GM12878 (cell line): ENCODE data around the gene FAM193B. TPM values are rescaled to one million over a fixed set of nuclear protein-coding genes. Genes with fewer than 3 reads are reported as not detected.

ENCODE experiments used
- ATAC-seq: fragments of 200-7000 bp; cut with Tn5 transposase; 3 replicates; pipeline ENCODE4 v1.9.1; 2020; ENCODE audit warnings: mild to moderate bottlenecking, moderate library complexity
- BruUV-seq: library from RNA; stranded (reverse); fragments of 400-500 nt; replicated peaks from 2 replicates; lab custom pipeline; 2021; lab: Mats Ljungman, UMichigan
- CTCF ChIA-PET: fragments of 300-600 bp; sonication (Branson Sonifier 250); formaldehyde crosslinking; extraction: SDS; loops from one replicate; lab custom pipeline; 2021; ENCODE audit warnings: inconsistent platforms; lab: Yijun Ruan, JAX
- POLR2A ChIA-PET: fragments of 350-600 bp; formaldehyde crosslinking; extraction: SDS; loops from one replicate; lab custom pipeline; 2021; ENCODE audit warnings: inconsistent platforms; lab: Charles Lee
- RAD21 ChIA-PET: fragments of 300-600 bp; sonication (Branson Sonifier 250); formaldehyde crosslinking; loops from one replicate; lab custom pipeline; 2023; ENCODE audit warnings: antibody characterized with exemption; ENCODE audit not compliant: unreplicated experiment; lab: Charles Lee
- SMC1A ChIA-PET: fragments of 300-600 bp; sonication (Branson Sonifier 250); formaldehyde crosslinking; loops from one replicate; lab custom pipeline; 2023; ENCODE audit not compliant: unreplicated experiment, uncharacterized antibody; lab: Charles Lee
- DNase-seq: peaks from one replicate; pipeline ENCODE4 v3.0.0-alpha.2; 2011; ENCODE audit warnings: low read depth, low spot score
- FAIRE-seq: peaks from 3 replicates; lab custom pipeline; 2011; peaks lifted over from hg19 to GRCh38; lab: Jason Lieb, UNC
- H2AFZ ChIP-seq: 2 replicates; pipeline ENCODE4 v1.6.0; 2011; ENCODE audit warnings: low read depth, low read length, control low read depth; ENCODE audit not compliant: control insufficient read depth
- H3K27ac ChIP-seq: 2 replicates; pipeline ENCODE4 v1.5.1; 2011; ENCODE audit warnings: control low read depth; ENCODE audit not compliant: control insufficient read depth, insufficient read depth
- H3K27me3 ChIP-seq, 2 experiments: replicated peaks in 1 of 2; 2 replicates each; pipeline versions ENCODE4 v1.6.0 to v1.6.1; 2011; ENCODE audit warnings: low read length in 1 of 2; ENCODE audit not compliant: control insufficient read depth in 2 of 2, insufficient read depth in 2 of 2
- H3K36me3 ChIP-seq, 2 experiments: 2 replicates each; pipeline ENCODE4 v1.5.1; 2011; ENCODE audit warnings: low read length in 1 of 2; ENCODE audit not compliant: control insufficient read depth in 2 of 2, insufficient read depth in 2 of 2
- H3K4me1 ChIP-seq: 2 replicates; pipeline ENCODE4 v1.6.1; 2011; ENCODE audit warnings: mild to moderate bottlenecking, low read length, moderate library complexity, mixed read lengths; ENCODE audit not compliant: control insufficient read depth, insufficient read depth
- H3K4me2 ChIP-seq: 2 replicates; pipeline ENCODE4 v1.6.0; 2011; ENCODE audit warnings: control low read depth; ENCODE audit not compliant: control insufficient read depth, insufficient read depth
- H3K4me3 ChIP-seq: fragments of 200-600 bp; sonication (generic); 2 replicates; pipeline ENCODE4 v1.5.1; 2016
- H3K79me2 ChIP-seq: 2 replicates; pipeline ENCODE4 v1.6.0; 2011; ENCODE audit warnings: low read length; ENCODE audit not compliant: control insufficient read depth, insufficient read depth
- H3K9ac ChIP-seq: 2 replicates; pipeline ENCODE4 v1.8.0; 2011; ENCODE audit warnings: low read length, control low read depth, mixed read lengths; ENCODE audit not compliant: control insufficient read depth, insufficient read depth
- H3K9me3 ChIP-seq: replicated peaks from 3 replicates; pipeline ENCODE4 v1.5.1; 2011; ENCODE audit warnings: mild to moderate bottlenecking, low read length; ENCODE audit not compliant: control insufficient read depth, insufficient read depth
- H4K20me1 ChIP-seq: 2 replicates; pipeline ENCODE4 v1.6.0; 2011; ENCODE audit not compliant: control insufficient read depth, insufficient read depth
- BCL11A ChIP-seq: IDR thresholded peaks from 2 replicates; pipeline ENCODE4 v1.6.1; 2011; ENCODE audit warnings: low read depth, low read length
- CEBPZ ChIP-seq: fragments of 150-350 bp; IDR thresholded peaks from 2 replicates; pipeline ENCODE4 v1.6.1; 2016; ENCODE audit warnings: low read depth, low read length
- CHD4 ChIP-seq: fragments of 200-600 bp; sonication (generic); IDR thresholded peaks from 2 replicates; pipeline ENCODE4 v1.6.1; 2016; ENCODE audit warnings: mild to moderate bottlenecking
- CTCF ChIP-seq, 3 experiments: IDR thresholded peaks in 2 of 3; conservative IDR thresholded peaks in 1 of 3; 2 replicates each; pipeline ENCODE4 v1.5.1; 2011; ENCODE audit warnings: low read depth in 3 of 3, low read length in 3 of 3, mild to moderate bottlenecking in 3 of 3, control low read depth in 2 of 3, moderate library complexity in 2 of 3, inconsistent platforms in 1 of 3, mixed read lengths in 1 of 3; ENCODE audit not compliant: control insufficient read depth in 2 of 3, insufficient read depth in 1 of 3; ENCODE audit errors: extremely low read depth in 1 of 3
- E2F4 ChIP-seq: IDR thresholded peaks from 2 replicates; pipeline ENCODE4 v1.6.1; 2012; ENCODE audit warnings: low read depth, low read length, improper control_type of control experiment
- FOS ChIP-seq: IDR thresholded peaks from 3 replicates; pipeline ENCODE4 v1.6.1; 2011; ENCODE audit warnings: borderline replicate concordance; ENCODE audit not compliant: insufficient read length; ENCODE audit errors: extremely low read depth
- MTA2 ChIP-seq: fragments of 450-650 bp; IDR thresholded peaks from 2 replicates; pipeline ENCODE4 v1.6.1; 2016; ENCODE audit warnings: low read depth, mild to moderate bottlenecking, moderate library complexity
- NFXL1 ChIP-seq: fragments of 450-650 bp; IDR thresholded peaks from 2 replicates; pipeline ENCODE4 v1.6.1; 2017; ENCODE audit warnings: antibody characterized with exemption, mild to moderate bottlenecking, borderline replicate concordance
- PBX3 ChIP-seq: IDR thresholded peaks from 2 replicates; pipeline ENCODE4 v1.6.1; 2011; ENCODE audit warnings: mild to moderate bottlenecking, low read depth, low read length, moderate library complexity; ENCODE audit not compliant: insufficient replicate concordance
- PML ChIP-seq: IDR thresholded peaks from 2 replicates; pipeline ENCODE4 v1.6.1; 2012; ENCODE audit warnings: low read length, inconsistent platforms
- RFX5 ChIP-seq: IDR thresholded peaks from 2 replicates; pipeline ENCODE4 v1.6.1; 2011; ENCODE audit warnings: low read depth, low read length, improper control_type of control experiment
- SMAD1 ChIP-seq: fragments of 450-650 bp; IDR thresholded peaks from 2 replicates; pipeline ENCODE4 v1.6.1; 2018; ENCODE audit warnings: mild to moderate bottlenecking, low read depth; ENCODE audit not compliant: partially characterized antibody
- STAT3 ChIP-seq: IDR thresholded peaks from 2 replicates; pipeline ENCODE4 v1.6.1; 2011; ENCODE audit warnings: low read depth, low read length, improper control_type of control experiment
- USF1 ChIP-seq: IDR thresholded peaks from 2 replicates; pipeline ENCODE4 v1.6.1; 2011; ENCODE audit warnings: borderline replicate concordance, low read depth, mild to moderate bottlenecking, moderate library complexity, mixed read lengths, low read length; ENCODE audit not compliant: insufficient read depth; ENCODE audit errors: extremely low read length
- WGBS: methylation state at CpG from one replicate; pipeline ENCODE4 v1.1.6; 2016; ENCODE audit warnings: low lambda C conversion rate; ENCODE audit not compliant: insufficient replicate concordance, insufficient coverage; ENCODE audit errors: missing lambda C conversion rate; 5-methylcytosine and 5-hydroxymethylcytosine counted together
- in situ Hi-C: fragments of 300-500 bp; cut with MboI; formaldehyde crosslinking; loops from 9 replicates; pipeline ENCODE4 v1.14.3; 2018; ENCODE audit warnings: mixed read lengths
- intact Hi-C: fragments of 100-400 bp; cut with micrococcal nuclease; formaldehyde crosslinking; loops from one replicate; pipeline ENCODE4 v1.14.2; 2022; ENCODE audit not compliant: unreplicated experiment
- polyA plus RNA-seq, 11 experiments: library from polyadenylated mRNA; depleted of rRNA in 4 of 11; unstranded in 6 of 11; stranded (reverse) in 5 of 11; fragments of >200 nt; fragmentation: Nextera tagmentation in 4 of 11; fragmentation: Illumina TruSeq in 1 of 11; extraction: Ambion mirVana in 4 of 11; extraction: Trizol in 1 of 11; gene quantifications; 1 replicate in 1 of 11; 2 replicates in 10 of 11; pipeline versions ENCODE4 v1.2.1 to v1.2.3, GENCODE V29; 2011 to 2016; ENCODE audit warnings: inconsistent platforms in 2 of 11, missing spikeins in 2 of 11, low read depth in 1 of 11
- total RNA-seq, 4 experiments: library from RNA; depleted of rRNA in 3 of 4; stranded (reverse); fragments of >200 nt in 3 of 4; fragmentation: Illumina TruSeq in 1 of 4; extraction: Trizol in 1 of 4; gene quantifications; 2 replicates each; pipeline versions ENCODE4 v1.2.1 to v1.2.3, GENCODE V29; 2013 to 2021

FAM193B gene
- total and polyA plus RNA-seq, 10 of the 15 experiments (the other 5 are each of a cell fraction or from before 2014, with no cell fraction given): 3.3 to 47.0 (median 25.1) TPM

GRCh38 chr5:177538876-177539275 lies 15.5 kb downstream of the FAM193B start:
- SMC1A ChIA-PET: interaction anchor here (1.4 kb wide), 1 partner anchor 10 kb away, joined by 4 read pairs; no protein-coding TSS in a partner anchor
- Histone ChIP-seq H3K27me3 (no peaks in the 10 kb centered on the region), H3K79me2 (no peaks in the 10 kb centered on the region; the same call in 1 of the 2 replicates), H2AFZ (no peak overlapping the region), H3K4me3 (no peak overlapping the region), H3K9me3 (no peaks in the 10 kb centered on the region), H3K36me3 (peaks cover 11 to 15% of the 10 kb centered on the region in 2 experiments), H4K20me1 (no peaks in the 10 kb centered on the region), H3K4me2 (no peak overlapping the region), H3K9ac (no peak overlapping the region), H3K4me1 (no peaks in the 10 kb centered on the region), H3K27ac (no peak overlapping the region)
- no peak for DNase-seq
- CTCF ChIA-PET: no interaction called here
- no peak for ATAC-seq
- in situ Hi-C loops: no loop called here
- POLR2A ChIA-PET: no interaction called here
- intact Hi-C loops: no loop called here
- RAD21 ChIA-PET: no interaction called here
- no peak for FAIRE-seq
- 85% methylated on average over 10 of the region's 10 CpGs for WGBS
- BruUV-seq: no TSS peak
- TF ChIP-seq FOS (no peak), MTA2 (no peak), PML (no peak), BCL11A (no peak), NFXL1 (no peak), STAT3 (no peak), SMAD1 (no peak), PBX3 (no peak), E2F4 (no peak), CHD4 (no peak), CEBPZ (no peak), CTCF (IDR thresholded peaks at IDR 0.05 in 2 of 3, conservative IDR thresholded peaks at IDR 0.05 in 1 of 3; ENCODE audit: control insufficient read depth in 2 of 3, extremely low read depth in 1 of 3, insufficient read depth in 1 of 3, low read depth in 3 of 3, low read length in 3 of 3) (no peak), RFX5 (no peak), USF1 (no peak)
